HL-60 (cell line): Measurements from ENCODE around the gene TUBE1.

ENCODE experiments used
- GABPA ChIP-seq: IDR thresholded peaks from 2 replicates; pipeline ENCODE4 v1.6.1; 2012; ENCODE audit warnings: low read depth
- POLR2AphosphoS5 ChIP-seq: IDR thresholded peaks from 2 replicates; pipeline ENCODE4 v1.6.1; 2012; ENCODE audit warnings: low read depth
- SPI1 ChIP-seq: IDR thresholded peaks from 2 replicates; pipeline ENCODE4 v1.6.1; 2012; ENCODE audit warnings: low read depth, mild to moderate bottlenecking, borderline replicate concordance
- TF ChIP-seq, protein P1 (sequence below): IDR thresholded peaks from one replicate; pipeline ENCODE4 v1.5.1; 2011; ENCODE audit warnings: low read length, control low read depth, inconsistent platforms; ENCODE audit not compliant: insufficient read depth
- TF ChIP-seq, protein P2 (sequence below): IDR thresholded peaks from 2 replicates; pipeline ENCODE4 v1.6.1; 2012; ENCODE audit warnings: low read depth; ENCODE audit not compliant: insufficient replicate concordance

DNA sequence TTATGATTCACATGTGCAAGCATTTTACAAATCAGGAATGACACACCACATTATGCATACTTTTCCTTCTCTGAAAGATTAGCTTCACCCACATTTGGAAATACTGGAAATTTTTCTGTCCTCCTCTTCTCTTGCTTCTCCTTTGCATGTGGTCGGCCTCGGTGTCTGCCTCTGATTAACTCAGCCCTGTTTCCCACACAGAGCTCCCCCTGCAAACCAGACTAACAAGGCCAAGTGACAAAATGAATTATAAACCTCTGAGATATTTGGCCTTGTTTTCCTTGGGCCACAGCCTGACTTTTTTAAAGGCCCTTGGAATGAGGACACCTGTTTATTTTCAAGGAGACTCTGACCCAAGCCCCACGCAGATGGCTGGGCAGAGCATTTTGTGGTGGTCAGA, 42.4 kb downstream of the TUBE1 start:
- TF ChIP-seq, protein P1, sequence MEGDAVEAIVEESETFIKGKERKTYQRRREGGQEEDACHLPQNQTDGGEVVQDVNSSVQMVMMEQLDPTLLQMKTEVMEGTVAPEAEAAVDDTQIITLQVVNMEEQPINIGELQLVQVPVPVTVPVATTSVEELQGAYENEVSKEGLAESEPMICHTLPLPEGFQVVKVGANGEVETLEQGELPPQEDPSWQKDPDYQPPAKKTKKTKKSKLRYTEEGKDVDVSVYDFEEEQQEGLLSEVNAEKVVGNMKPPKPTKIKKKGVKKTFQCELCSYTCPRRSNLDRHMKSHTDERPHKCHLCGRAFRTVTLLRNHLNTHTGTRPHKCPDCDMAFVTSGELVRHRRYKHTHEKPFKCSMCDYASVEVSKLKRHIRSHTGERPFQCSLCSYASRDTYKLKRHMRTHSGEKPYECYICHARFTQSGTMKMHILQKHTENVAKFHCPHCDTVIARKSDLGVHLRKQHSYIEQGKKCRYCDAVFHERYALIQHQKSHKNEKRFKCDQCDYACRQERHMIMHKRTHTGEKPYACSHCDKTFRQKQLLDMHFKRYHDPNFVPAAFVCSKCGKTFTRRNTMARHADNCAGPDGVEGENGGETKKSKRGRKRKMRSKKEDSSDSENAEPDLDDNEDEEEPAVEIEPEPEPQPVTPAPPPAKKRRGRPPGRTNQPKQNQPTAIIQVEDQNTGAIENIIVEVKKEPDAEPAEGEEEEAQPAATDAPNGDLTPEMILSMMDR, result no peak
- TF ChIP-seq POLR2AphosphoS5 (no peak), GABPA (no peak), SPI1 (no peak)
- TF ChIP-seq, protein P2, sequence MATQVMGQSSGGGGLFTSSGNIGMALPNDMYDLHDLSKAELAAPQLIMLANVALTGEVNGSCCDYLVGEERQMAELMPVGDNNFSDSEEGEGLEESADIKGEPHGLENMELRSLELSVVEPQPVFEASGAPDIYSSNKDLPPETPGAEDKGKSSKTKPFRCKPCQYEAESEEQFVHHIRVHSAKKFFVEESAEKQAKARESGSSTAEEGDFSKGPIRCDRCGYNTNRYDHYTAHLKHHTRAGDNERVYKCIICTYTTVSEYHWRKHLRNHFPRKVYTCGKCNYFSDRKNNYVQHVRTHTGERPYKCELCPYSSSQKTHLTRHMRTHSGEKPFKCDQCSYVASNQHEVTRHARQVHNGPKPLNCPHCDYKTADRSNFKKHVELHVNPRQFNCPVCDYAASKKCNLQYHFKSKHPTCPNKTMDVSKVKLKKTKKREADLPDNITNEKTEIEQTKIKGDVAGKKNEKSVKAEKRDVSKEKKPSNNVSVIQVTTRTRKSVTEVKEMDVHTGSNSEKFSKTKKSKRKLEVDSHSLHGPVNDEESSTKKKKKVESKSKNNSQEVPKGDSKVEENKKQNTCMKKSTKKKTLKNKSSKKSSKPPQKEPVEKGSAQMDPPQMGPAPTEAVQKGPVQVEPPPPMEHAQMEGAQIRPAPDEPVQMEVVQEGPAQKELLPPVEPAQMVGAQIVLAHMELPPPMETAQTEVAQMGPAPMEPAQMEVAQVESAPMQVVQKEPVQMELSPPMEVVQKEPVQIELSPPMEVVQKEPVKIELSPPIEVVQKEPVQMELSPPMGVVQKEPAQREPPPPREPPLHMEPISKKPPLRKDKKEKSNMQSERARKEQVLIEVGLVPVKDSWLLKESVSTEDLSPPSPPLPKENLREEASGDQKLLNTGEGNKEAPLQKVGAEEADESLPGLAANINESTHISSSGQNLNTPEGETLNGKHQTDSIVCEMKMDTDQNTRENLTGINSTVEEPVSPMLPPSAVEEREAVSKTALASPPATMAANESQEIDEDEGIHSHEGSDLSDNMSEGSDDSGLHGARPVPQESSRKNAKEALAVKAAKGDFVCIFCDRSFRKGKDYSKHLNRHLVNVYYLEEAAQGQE, result no peak
